ENCODE measurements around the gene POU3F4.

Gene POU3F4

GRCh38 chrX:83508006-83508405, at the start of gene POU3F4:
Gene POU3F4 (plus strand): TSS chrX:83508290. CDS start chrX:83508325, 35 bp downstream.
- DNase-seq (ENCODE audit: low spot score) = no peak

DNA sequence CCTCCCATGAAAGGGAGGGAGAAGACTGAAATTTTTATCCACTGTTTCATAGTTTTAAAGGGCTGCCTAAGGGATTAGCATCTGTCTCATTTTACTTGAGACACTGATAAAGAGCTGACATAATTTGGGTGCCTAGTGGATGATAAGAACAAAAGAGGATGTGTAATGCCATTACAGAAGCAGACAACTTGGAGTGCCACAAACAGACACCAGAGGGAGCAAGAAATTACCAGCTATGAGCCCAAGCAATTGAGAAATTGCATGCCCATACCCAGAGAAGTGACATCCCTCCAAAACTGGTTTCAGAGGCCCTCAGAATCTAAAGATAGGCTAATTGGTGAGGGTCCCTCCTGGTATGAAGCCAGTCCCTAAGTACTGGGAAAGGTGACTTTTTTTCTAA, 38.5 kb upstream of the POU3F4 start:
- DNase-seq (ENCODE audit: low spot score) = no peak

GRCh38 chrX:83495898-83496297, 12.2 kb upstream of the POU3F4 start:
- no peak for DNase-seq (ENCODE audit: low spot score)

GRCh38 chrX:83501003-83501402, 7.1 kb upstream of the POU3F4 start:
- no peak for DNase-seq (ENCODE audit: low spot score)

DNA sequence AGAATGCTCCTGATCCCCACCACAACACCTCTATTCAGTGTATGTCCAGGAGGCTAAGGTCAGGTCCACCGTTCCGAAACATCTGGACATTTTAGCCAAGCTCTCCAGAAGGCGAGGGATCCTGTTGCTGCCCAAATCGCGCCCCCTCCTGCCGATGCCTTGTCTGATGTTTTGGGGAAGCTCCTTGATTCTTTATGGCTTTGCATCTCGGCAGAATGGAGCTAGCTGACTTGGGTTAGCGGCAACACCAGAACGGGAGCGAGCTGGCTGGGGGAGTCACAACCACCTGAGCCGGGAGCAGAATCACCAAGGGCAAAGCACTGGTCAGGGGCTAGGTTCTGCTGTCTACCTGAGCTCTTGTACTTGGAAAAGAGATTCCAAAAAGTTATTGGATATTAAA, 6.6 kb upstream of the POU3F4 start:
- DNase-seq (ENCODE audit: low spot score) = no peak

DNA sequence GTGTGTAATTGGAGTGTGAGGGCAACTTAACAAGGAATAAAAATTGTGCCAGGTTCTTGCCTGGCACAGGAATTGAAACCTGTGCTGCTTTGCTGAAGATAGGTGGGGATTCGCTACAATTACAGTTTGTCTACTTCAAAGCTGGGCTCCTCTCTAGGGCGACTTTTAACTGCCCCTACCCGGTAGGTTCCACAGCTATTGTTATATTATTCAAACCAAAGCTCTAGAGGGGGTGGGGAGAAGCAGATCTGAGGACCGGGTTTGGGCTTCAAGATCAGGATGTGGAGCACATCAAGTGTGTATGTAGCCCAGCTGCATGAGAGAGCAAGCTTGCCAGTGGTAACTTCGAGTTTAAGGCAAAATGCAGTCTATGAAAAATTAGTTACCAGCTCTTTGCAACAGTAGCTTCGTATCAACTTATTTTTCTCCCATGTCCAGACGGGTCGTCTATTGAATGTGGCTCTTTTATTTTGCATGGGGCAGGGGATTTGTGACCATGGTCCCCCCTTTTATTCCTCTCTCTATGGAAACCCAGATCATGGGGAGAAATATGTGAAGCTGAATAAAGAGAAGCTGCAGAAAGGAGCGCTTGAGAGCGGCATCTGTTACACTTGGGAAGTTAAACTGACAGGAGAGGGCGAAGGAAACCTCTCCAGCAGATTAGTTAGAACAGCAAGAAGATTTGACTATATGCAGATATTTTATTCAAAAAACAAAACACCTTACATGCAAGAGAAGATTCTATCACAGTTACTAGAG, 3.2 kb upstream of the POU3F4 start:
- DNase-seq (ENCODE audit: low spot score) = no peak

DNA sequence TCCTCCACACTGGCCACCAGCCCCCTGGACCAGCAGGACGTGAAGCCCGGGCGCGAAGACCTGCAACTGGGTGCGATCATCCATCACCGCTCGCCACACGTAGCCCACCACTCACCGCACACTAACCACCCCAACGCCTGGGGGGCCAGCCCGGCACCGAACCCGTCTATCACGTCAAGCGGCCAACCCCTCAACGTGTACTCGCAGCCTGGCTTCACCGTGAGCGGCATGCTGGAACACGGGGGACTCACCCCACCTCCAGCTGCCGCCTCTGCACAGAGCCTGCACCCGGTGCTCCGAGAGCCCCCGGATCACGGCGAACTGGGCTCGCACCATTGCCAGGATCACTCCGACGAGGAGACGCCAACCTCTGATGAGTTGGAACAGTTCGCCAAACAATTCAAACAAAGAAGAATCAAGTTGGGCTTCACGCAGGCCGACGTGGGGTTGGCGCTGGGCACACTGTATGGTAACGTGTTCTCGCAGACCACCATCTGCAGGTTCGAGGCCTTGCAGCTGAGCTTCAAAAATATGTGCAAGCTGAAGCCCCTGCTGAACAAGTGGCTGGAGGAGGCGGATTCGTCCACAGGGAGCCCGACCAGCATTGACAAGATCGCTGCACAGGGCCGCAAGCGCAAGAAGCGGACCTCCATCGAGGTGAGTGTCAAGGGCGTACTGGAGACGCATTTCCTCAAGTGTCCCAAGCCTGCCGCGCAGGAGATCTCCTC, 600 bp downstream of the POU3F4 start:
- DNase-seq (ENCODE audit: low spot score) = no peak

GRCh38 chrX:83509254-83509801, 1.2 kb downstream of the POU3F4 start:
- no peak for DNase-seq (ENCODE audit: low spot score)

DNA sequence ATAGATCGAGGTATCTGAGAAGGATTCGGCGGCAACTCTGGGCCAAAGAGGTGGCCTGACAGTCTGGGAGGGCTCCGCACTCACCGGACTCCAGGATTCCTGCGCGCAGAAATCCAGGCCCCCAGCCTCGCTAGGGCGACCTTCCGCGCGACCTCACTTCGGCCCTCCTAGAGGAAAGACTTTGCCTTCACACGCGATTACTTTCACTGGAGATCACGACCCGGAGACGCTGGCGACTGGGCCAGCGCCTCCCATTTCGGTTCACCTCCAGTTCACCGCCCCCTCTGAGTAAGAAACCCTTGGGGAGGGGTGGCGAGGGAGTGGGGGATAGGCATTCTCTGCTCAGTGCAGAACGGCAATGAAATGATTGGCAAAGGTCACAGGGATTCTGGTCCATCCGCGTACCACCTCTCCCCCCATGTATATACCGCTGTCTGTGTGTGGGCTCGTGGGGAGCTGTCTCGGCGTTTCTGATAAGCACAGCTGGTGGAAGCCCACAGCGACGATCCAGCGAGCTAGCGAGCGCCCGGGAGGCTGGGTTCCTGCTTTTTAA, 2.5 kb downstream of the POU3F4 start:
- DNase-seq (ENCODE audit: low spot score) = no peak

- no peak for DNase-seq (ENCODE audit: low spot score)
These were observed 3.1 kb downstream of the POU3F4 start for GRCh38 chrX:83511208-83511607.

DNA sequence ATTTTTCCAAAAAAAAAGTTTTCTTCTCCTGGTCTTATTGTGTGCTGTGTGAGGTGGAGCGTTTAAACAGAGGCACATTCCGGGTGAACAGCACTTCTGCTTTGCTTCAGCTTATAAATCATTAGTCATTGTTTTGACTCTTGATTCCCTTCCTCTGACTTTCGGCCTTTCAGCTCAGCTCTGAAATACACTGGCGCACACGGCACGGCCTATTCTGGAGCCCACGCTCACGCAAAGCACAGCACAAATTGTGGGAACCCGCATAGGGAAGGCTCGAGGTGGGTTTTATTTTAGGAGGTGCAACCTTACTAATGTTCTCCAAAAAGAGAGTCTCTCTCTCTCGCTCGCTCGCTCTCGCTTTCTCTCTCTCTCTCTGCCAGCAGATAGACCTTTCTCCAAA, 4.0 kb downstream of the POU3F4 start:
- no peak for DNase-seq (ENCODE audit: low spot score)

- DNase-seq (ENCODE audit: low spot score) = no peak
These were observed 8.5 kb downstream of the POU3F4 start for GRCh38 chrX:83516597-83516996.

DNA sequence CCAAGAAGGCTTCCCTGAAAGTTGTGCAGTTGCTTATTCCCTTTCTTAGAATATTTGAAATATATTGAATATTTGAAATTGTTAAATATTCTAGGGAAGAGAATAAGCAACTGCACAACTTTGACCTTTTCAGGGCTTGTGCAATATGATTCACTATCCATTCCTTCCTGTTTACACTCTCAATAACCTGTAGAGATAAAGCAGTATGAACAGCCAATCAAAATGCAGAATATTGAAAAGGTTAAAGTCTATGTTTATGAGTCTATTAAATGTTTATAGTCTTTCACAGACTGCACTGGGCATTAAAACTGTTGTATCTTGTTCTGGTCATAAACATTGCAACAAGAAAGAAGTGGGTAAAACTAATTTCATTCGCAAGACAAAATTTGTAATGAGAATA, 13.8 kb downstream of the POU3F4 start:
- no peak for DNase-seq (ENCODE audit: low spot score)

DNA sequence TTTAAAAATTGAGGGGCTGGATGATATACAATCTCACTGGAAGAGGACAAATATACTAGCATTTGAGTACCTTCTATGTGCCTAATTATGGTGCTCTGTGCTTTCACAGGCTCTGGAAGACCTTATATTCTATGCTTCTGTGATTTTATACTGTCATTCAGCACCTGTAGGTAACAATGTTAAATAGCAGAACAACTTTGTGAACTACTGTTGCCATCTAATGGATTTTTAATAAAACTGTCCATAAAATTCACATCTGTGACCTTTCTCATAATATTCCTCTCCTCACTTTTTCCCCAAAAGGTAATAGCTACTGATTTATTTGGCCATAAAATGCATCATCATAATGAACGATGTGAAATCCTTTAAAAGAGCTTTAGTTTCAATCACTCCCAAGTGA, 21.9 kb downstream of the POU3F4 start:
- no peak for DNase-seq (ENCODE audit: low spot score)

DNA sequence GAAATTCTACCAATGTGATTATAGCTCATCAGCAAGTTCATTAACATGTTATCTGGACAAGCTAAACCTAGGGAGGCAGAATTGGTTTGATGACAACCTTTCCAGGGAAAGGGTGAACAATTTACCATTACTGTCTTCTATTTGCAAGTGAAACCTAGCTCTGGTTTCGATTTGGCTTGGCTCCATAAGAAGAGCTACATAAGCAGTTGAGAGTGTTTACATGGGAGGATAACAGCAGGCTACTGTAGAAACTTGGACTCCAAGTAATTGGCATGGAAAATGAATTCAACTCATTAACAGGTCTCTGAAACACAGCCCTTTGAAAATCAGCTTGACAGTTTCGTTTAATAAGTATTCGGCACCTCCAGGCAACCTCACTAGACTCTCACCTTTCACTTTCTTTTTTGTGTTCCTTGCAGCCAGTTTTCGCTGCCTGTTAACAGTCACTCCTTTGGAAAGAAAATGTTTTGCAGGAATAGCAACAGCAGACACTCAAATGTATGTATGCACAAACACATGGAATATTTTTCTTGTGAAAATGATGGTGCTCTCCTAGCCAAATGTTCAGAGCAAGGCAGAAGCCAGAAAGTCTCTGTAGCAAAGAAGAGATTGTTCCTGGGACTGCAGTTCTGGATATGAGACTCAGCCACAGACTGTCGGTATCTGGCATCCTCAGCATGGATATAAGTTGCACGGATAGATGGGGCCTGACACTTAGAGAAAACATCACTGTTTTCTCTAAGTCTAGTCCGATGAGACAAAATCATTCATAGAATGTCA, 27.5 kb downstream of the POU3F4 start:
- no peak for DNase-seq (ENCODE audit: low spot score)
